Esophagus mucosa (tissue), 1 donor: ENCODE results near the gene RAD51B. TPM values are rescaled to one million over a fixed set of nuclear protein-coding genes. Genes with fewer than 3 reads are reported as not detected.
A peak's percentile ranks its signal among the peaks of the same experiment; 100 is the strongest.

ENCODE experiments used
- ATAC-seq: fragments of 200-7000 bp; cut with Tn5 transposase; one replicate; pipeline ENCODE4 v1.9.1; 2020
- total RNA-seq: library from RNA; stranded (reverse); gene quantifications from one replicate; pipeline ENCODE4 v1.2.4, GENCODE V29; 2023
- donor health status: DM: yes; HTN: yes; CAD: no.

Gene RAD51B
- total RNA-seq, 1 donor from 2014 or later = 12.2 TPM

- ATAC-seq = no peak
Measured at GRCh38 chr14:68722968-68723566, 903.5 kb downstream of the RAD51B start.

- no peak for ATAC-seq
Measured at GRCh38 chr14:68723808-68724268, 904.3 kb downstream of the RAD51B start.

GRCh38 chr14:68724914-68725313 lies 905.3 kb downstream of the RAD51B start:
- ATAC-seq = no peak

- no peak for ATAC-seq
Measured at GRCh38 chr14:68726093-68726695, 906.6 kb downstream of the RAD51B start.

GRCh38 chr14:68727315-68728047 lies 907.9 kb downstream of the RAD51B start:
- ATAC-seq = peak; percentile 43

- no peak for ATAC-seq
Measured at GRCh38 chr14:68728342-68729106, 908.9 kb downstream of the RAD51B start.

- no peak for ATAC-seq
Measured at GRCh38 chr14:68729556-68729955, 910.0 kb downstream of the RAD51B start.

- ATAC-seq = no peak
Measured at GRCh38 chr14:68730348-68730747, 910.8 kb downstream of the RAD51B start.

GRCh38 chr14:68730811-68731425 lies 911.3 kb downstream of the RAD51B start:
- ATAC-seq = no peak

- ATAC-seq = peak; percentile 83
Measured at GRCh38 chr14:68733086-68733914, 913.7 kb downstream of the RAD51B start.

GRCh38 chr14:68734231-68734732 lies 914.7 kb downstream of the RAD51B start:
- ATAC-seq = peak; percentile 13

GRCh38 chr14:68735856-68736255 lies 916.3 kb downstream of the RAD51B start:
- no peak for ATAC-seq

GRCh38 chr14:68736471-68736871 lies 916.9 kb downstream of the RAD51B start:
- no peak for ATAC-seq

GRCh38 chr14:68737086-68737485 lies 917.5 kb downstream of the RAD51B start:
- ATAC-seq = no peak

GRCh38 chr14:68738559-68738958 lies 919.0 kb downstream of the RAD51B start:
- ATAC-seq = no peak

GRCh38 chr14:68739701-68740100 lies 920.1 kb downstream of the RAD51B start:
- ATAC-seq = no peak

GRCh38 chr14:68740788-68741476 lies 921.4 kb downstream of the RAD51B start:
- ATAC-seq = no peak

GRCh38 chr14:68741477-68741791 lies 921.9 kb downstream of the RAD51B start:
- ATAC-seq = no peak

- ATAC-seq = peak; percentile 66
Measured at GRCh38 chr14:68741839-68742470, 922.4 kb downstream of the RAD51B start.

GRCh38 chr14:68744613-68745012 lies 925.0 kb downstream of the RAD51B start:
- no peak for ATAC-seq
